ENCODE measurements around the gene SMO. TPM values are rescaled to one million over a fixed set of nuclear protein-coding genes. Genes with fewer than 3 reads are reported as not detected.
"Not testable (repeated sequence)": the region's sequence is repeated elsewhere in the genome, so short reads cannot be mapped to it uniquely, and the experiment has no call there.

SMO gene
- total RNA-seq, 1 donor from 2014 or later, result 28.7 TPM

DNA sequence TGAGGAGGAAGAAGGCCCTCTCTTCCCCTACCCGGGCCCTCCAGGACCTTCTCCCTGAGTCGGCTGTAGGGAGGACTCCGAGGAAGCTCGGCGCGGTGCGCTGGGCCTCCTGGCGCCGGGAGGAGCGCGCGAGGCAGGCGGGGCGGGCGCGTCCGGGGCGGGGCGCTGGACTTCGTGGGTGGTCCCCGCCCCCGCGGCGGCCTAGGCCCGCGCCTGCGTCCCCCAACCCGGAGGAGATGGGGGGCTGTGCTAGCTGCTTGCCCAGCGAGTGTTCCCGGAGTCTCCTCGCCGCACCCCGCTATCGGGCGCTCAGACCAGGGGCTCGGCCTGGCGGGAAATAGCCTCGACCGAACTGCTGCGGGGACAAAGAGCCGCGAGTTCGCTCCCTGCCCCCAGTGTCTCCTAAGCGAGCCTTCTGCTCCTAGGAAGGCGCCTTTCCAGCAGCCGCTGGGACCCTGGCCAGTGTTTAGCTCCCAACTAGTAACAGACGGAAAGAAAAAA, 19.2 kb upstream of the SMO start:
- peak overlapping the region; percentile 14 to 60 (median 20) for H3K9ac ChIP-seq (ENCODE audit: low read depth in 1 of 3, low read length in 3 of 3)
- peaks cover 0 to 5% (median 0%) of the 10 kb centered on the region in 3 donors for H3K36me3 ChIP-seq (ENCODE audit: control insufficient read depth in 3 of 3, insufficient read depth in 3 of 3, low read length in 3 of 3)
- H3K27ac ChIP-seq (ENCODE audit: low read depth, low read length), result no peak overlapping the region
- H3K9me3 ChIP-seq (ENCODE audit: control insufficient read depth in 3 of 3, low read length in 3 of 3), result no peaks in the 10 kb centered on the region
- no peaks in the 10 kb centered on the region for H3K4me1 ChIP-seq (ENCODE audit: control insufficient read depth in 3 of 3, insufficient read depth in 3 of 3, low read length in 3 of 3)
- H3K27me3 ChIP-seq (ENCODE audit: control insufficient read depth in 3 of 3, insufficient read depth in 3 of 3, low read length in 3 of 3), result peaks cover 0 to 6% (median 6%) of the 10 kb centered on the region in 3 donors
- peak overlapping the region; percentile 11 to 49 (median 20) for H3K4me3 ChIP-seq (ENCODE audit: low read length in 3 of 3)

DNA sequence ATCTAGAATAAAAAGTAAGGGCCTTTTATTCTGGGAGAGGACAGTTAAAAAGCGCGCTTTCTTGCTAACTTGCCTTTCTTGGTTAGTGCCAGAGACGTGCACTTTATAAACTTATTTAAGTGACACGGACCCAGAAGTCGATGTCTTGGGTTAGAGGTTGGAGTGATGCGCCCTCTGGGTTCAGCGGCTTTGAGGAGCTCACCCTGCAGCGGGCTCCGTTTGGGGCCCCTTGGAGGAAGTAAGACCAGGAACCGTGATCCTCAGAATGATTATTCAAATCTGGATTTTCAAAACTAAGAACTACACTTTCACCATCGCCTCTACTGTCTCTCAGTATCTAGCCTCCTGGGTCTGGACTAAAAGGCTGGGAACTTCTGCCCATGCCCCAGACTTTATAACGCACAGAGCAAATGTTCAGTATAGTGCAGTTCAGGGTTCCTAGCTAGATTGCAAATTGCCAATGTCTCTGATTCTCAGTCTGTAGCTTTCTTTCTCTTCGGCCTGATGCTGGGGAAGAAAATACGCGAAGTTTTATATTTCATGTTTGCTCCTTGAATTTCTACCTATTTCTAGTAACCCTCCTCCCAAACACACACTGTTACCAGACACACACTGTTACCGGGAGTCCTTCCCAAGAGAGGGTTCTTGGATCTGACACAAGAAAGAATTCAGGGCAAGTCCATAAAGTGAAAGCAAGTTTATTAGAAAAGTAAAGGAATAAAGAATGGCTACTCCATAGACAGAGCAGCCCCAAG, 18.6 kb upstream of the SMO start:
- Histone ChIP-seq H3K9me3 (ENCODE audit: control insufficient read depth in 3 of 3, low read length in 3 of 3) (no peaks in the 10 kb centered on the region), H3K36me3 (ENCODE audit: control insufficient read depth in 3 of 3, insufficient read depth in 3 of 3, low read length in 3 of 3) (peaks cover 0 to 5% (median 0%) of the 10 kb centered on the region in 3 donors), H3K27ac (ENCODE audit: low read depth, low read length) (no peak overlapping the region), H3K4me1 (ENCODE audit: control insufficient read depth in 3 of 3, insufficient read depth in 3 of 3, low read length in 3 of 3) (no peaks in the 10 kb centered on the region), H3K4me3 (ENCODE audit: low read length in 3 of 3) (peak overlapping the region in 2 of 3 donors; percentile 11 to 20), H3K9ac (ENCODE audit: low read depth in 1 of 3, low read length in 3 of 3) (peak overlapping the region in 2 of 3 donors; percentile 14 to 60), H3K27me3 (ENCODE audit: control insufficient read depth in 3 of 3, insufficient read depth in 3 of 3, low read length in 3 of 3) (peaks cover 0 to 6% (median 6%) of the 10 kb centered on the region in 3 donors)

- Histone ChIP-seq H3K27me3 (ENCODE audit: control insufficient read depth in 3 of 3, insufficient read depth in 3 of 3, low read length in 3 of 3) (peaks cover 0 to 6% (median 6%) of the 10 kb centered on the region in 3 donors), H3K9ac (ENCODE audit: low read depth in 1 of 3, low read length in 3 of 3) (no peak overlapping the region), H3K27ac (ENCODE audit: low read depth, low read length) (no peak overlapping the region), H3K4me1 (ENCODE audit: control insufficient read depth in 3 of 3, insufficient read depth in 3 of 3, low read length in 3 of 3) (no peaks in the 10 kb centered on the region), H3K36me3 (ENCODE audit: control insufficient read depth in 3 of 3, insufficient read depth in 3 of 3, low read length in 3 of 3) (peaks cover 0 to 5% (median 0%) of the 10 kb centered on the region in 3 donors), H3K9me3 (ENCODE audit: control insufficient read depth in 3 of 3, low read length in 3 of 3) (no peaks in the 10 kb centered on the region), H3K4me3 (ENCODE audit: low read length in 3 of 3) (no peak overlapping the region)
These were observed 17.9 kb upstream of the SMO start for GRCh38 chr7:129170441-129171021.

- H3K4me3 ChIP-seq (ENCODE audit: low read length in 3 of 3); H3K36me3 ChIP-seq (ENCODE audit: control insufficient read depth in 3 of 3, insufficient read depth in 3 of 3, low read length in 3 of 3); H3K9me3 ChIP-seq (ENCODE audit: control insufficient read depth in 3 of 3, low read length in 3 of 3); H3K27me3 ChIP-seq (ENCODE audit: control insufficient read depth in 3 of 3, insufficient read depth in 3 of 3, low read length in 3 of 3); H3K4me1 ChIP-seq (ENCODE audit: control insufficient read depth in 3 of 3, insufficient read depth in 3 of 3, low read length in 3 of 3); H3K27ac ChIP-seq (ENCODE audit: low read depth, low read length); H3K9ac ChIP-seq (ENCODE audit: low read depth in 1 of 3, low read length in 3 of 3): not testable (repeated sequence)
These were observed 14.6 kb upstream of the SMO start for GRCh38 chr7:129173861-129174260.

GRCh38 chr7:129176916-129177710, 11.3 kb upstream of the SMO start:
- Histone ChIP-seq H3K4me3 (ENCODE audit: low read length in 3 of 3) (no peak overlapping the region), H3K27ac (ENCODE audit: low read depth, low read length) (no peak overlapping the region), H3K4me1 (ENCODE audit: control insufficient read depth in 3 of 3, insufficient read depth in 3 of 3, low read length in 3 of 3) (no peaks in the 10 kb centered on the region), H3K27me3 (ENCODE audit: control insufficient read depth in 3 of 3, insufficient read depth in 3 of 3, low read length in 3 of 3) (peaks cover 0 to 2% (median 0%) of the 10 kb centered on the region in 3 donors), H3K9me3 (ENCODE audit: control insufficient read depth in 3 of 3, low read length in 3 of 3) (no peaks in the 10 kb centered on the region), H3K36me3 (ENCODE audit: control insufficient read depth in 3 of 3, insufficient read depth in 3 of 3, low read length in 3 of 3) (no peaks in the 10 kb centered on the region), H3K9ac (ENCODE audit: low read depth in 1 of 3, low read length in 3 of 3) (no peak overlapping the region)

- Histone ChIP-seq H3K27me3 (ENCODE audit: control insufficient read depth in 3 of 3, insufficient read depth in 3 of 3, low read length in 3 of 3) (no peaks in the 10 kb centered on the region), H3K27ac (ENCODE audit: low read depth, low read length) (no peak overlapping the region), H3K9ac (ENCODE audit: low read depth in 1 of 3, low read length in 3 of 3) (no peak overlapping the region), H3K4me3 (ENCODE audit: low read length in 3 of 3) (no peak overlapping the region), H3K9me3 (ENCODE audit: control insufficient read depth in 3 of 3, low read length in 3 of 3) (no peaks in the 10 kb centered on the region), H3K36me3 (ENCODE audit: control insufficient read depth in 3 of 3, insufficient read depth in 3 of 3, low read length in 3 of 3) (no peaks in the 10 kb centered on the region), H3K4me1 (ENCODE audit: control insufficient read depth in 3 of 3, insufficient read depth in 3 of 3, low read length in 3 of 3) (peaks cover 8 to 17% (median 8%) of the 10 kb centered on the region in 3 donors)
These were observed 3.3 kb upstream of the SMO start for GRCh38 chr7:129184981-129185670.

- H3K36me3 ChIP-seq (ENCODE audit: control insufficient read depth in 3 of 3, insufficient read depth in 3 of 3, low read length in 3 of 3), result no peaks in the 10 kb centered on the region
- H3K4me3 ChIP-seq (ENCODE audit: low read length in 3 of 3), result no peak overlapping the region
- no peak overlapping the region for H3K27ac ChIP-seq (ENCODE audit: low read depth, low read length)
- no peaks in the 10 kb centered on the region for H3K27me3 ChIP-seq (ENCODE audit: control insufficient read depth in 3 of 3, insufficient read depth in 3 of 3, low read length in 3 of 3)
- no peaks in the 10 kb centered on the region for H3K9me3 ChIP-seq (ENCODE audit: control insufficient read depth in 3 of 3, low read length in 3 of 3)
- H3K9ac ChIP-seq (ENCODE audit: low read depth in 1 of 3, low read length in 3 of 3), result no peak overlapping the region
- peaks cover 9 to 18% (median 12%) of the 10 kb centered on the region in 3 donors for H3K4me1 ChIP-seq (ENCODE audit: control insufficient read depth in 3 of 3, insufficient read depth in 3 of 3, low read length in 3 of 3)
These were observed 1.6 kb upstream of the SMO start for GRCh38 chr7:129186749-129187260.

DNA sequence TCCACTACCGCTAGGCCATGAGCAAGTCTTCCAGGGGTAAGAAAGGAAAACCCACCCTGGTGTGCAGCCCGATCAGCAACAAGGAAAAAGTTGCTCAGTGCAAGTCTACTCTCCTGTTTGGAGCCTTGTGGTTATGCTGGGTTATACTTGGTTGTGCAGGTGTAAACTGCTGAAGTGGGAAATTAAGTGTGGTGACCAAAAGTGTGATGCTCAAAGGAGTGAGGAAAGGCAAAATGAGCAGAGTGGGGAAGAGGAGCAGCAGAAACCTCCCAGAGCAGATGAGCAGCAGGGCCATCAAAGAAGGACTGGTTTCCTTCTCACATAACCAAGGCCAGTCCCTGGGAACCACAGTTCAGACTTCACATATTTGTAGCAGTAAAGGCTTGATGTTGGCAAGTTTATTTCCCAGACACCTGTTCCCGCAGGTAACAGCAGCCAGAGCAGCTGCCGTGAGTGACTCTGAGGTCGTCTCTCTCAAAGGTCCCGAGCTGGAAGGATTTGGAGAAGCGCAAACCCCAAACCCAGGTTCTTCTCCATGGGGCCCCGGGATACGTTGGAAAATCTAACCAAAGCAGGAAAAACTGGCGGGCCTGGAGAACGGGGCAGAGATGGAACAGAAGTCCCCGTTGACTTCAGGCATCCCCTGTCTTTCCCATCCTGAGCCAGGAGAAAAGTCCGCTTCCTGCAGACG, 607 bp upstream of the SMO start:
- H3K4me3 ChIP-seq (ENCODE audit: low read length in 3 of 3), result peak overlapping the region; percentile 57 to 79 (median 77)
- no peak overlapping the region for H3K27ac ChIP-seq (ENCODE audit: low read depth, low read length)
- H3K27me3 ChIP-seq (ENCODE audit: control insufficient read depth in 3 of 3, insufficient read depth in 3 of 3, low read length in 3 of 3), result no peaks in the 10 kb centered on the region
- peaks cover 9 to 18% (median 12%) of the 10 kb centered on the region in 3 donors for H3K4me1 ChIP-seq (ENCODE audit: control insufficient read depth in 3 of 3, insufficient read depth in 3 of 3, low read length in 3 of 3)
- no peaks in the 10 kb centered on the region for H3K36me3 ChIP-seq (ENCODE audit: control insufficient read depth in 3 of 3, insufficient read depth in 3 of 3, low read length in 3 of 3)
- H3K9me3 ChIP-seq (ENCODE audit: control insufficient read depth in 3 of 3, low read length in 3 of 3), result no peaks in the 10 kb centered on the region
- H3K9ac ChIP-seq (ENCODE audit: low read depth in 1 of 3, low read length in 3 of 3), result peak overlapping the region in 2 of 3 donors; percentile 62 to 82
